Activated CD4-positive, alpha-beta T cell treated with anti-CD3 and anti-CD28 coated beads, Interleukin-2, amount 10 ng/mL, durations not matched to agents 7 days and 5 days (primary cell): ENCODE data around the gene PABPN1. TPM values are rescaled to one million over a fixed set of nuclear protein-coding genes. Genes with fewer than 3 reads are reported as not detected.
A peak's percentile ranks its signal among the peaks of the same experiment; 100 is the strongest.

Experiments
- CTCF ChIA-PET: fragments of 350-600 bp; sonication (Branson Sonifier 250); formaldehyde crosslinking; loops from one replicate; lab custom pipeline; 2021; ENCODE audit warnings: antibody characterized with exemption; lab: Charles Lee
- POLR2A ChIA-PET: fragments of 350-600 bp; sonication (Branson Sonifier 250); formaldehyde crosslinking; loops from one replicate; lab custom pipeline; 2021; ENCODE audit warnings: antibody characterized with exemption; lab: Charles Lee
- DNase-seq: peaks from one replicate; pipeline ENCODE4 v3.0.0-alpha.2; 2020
- H3K27ac Mint-ChIP-seq: one replicate; pipeline ENCODE4 v1.8.0; 2021; ENCODE audit warnings: mild to moderate bottlenecking, moderate library complexity, mixed read lengths
- H3K27me3 Mint-ChIP-seq: one replicate; pipeline ENCODE4 v1.8.0; 2021; ENCODE audit warnings: mixed read lengths
- H3K36me3 Mint-ChIP-seq: one replicate; pipeline ENCODE4 v1.8.0; 2021; ENCODE audit warnings: low read depth, mixed read lengths
- H3K4me1 Mint-ChIP-seq: one replicate; pipeline ENCODE4 v1.8.0; 2021; ENCODE audit warnings: mixed read lengths
- H3K4me3 Mint-ChIP-seq: one replicate; pipeline ENCODE4 v1.8.0; 2021; ENCODE audit warnings: mild to moderate bottlenecking, moderate library complexity, mixed read lengths
- H3K9me3 Mint-ChIP-seq: one replicate; pipeline ENCODE4 v1.8.0; 2021; ENCODE audit warnings: mixed read lengths
- total RNA-seq, 2 experiments: library from RNA; stranded (reverse); gene quantifications; one replicate each; pipeline ENCODE4 v1.2.3, GENCODE V29; 2021

PABPN1 gene
- total RNA-seq, 2 experiments from 2014 or later = 203 to 208 TPM

- ChIA-PET CTCF (interaction anchor here (0.5 to 1.6 kb wide), 8 partner anchors 24 to 161 kb away, joined by 3 to 4 read pairs (median 3); partner anchors contain the start of gene SLC22A17), POLR2A (no interaction called here)
- H3K4me1 Mint-ChIP-seq = peaks cover 23% of the 10 kb centered on the region
- H3K9me3 Mint-ChIP-seq = no peaks in the 10 kb centered on the region
- H3K27ac Mint-ChIP-seq = peak overlapping the region; percentile 80
- peaks cover 21% of the 10 kb centered on the region for H3K36me3 Mint-ChIP-seq
- no peaks in the 10 kb centered on the region for H3K27me3 Mint-ChIP-seq
- H3K4me3 Mint-ChIP-seq = no peak overlapping the region
- DNase-seq = peak; percentile 62
Measured at GRCh38 chr14:23294734-23295561, 26.3 kb upstream of the PABPN1 start.

DNA sequence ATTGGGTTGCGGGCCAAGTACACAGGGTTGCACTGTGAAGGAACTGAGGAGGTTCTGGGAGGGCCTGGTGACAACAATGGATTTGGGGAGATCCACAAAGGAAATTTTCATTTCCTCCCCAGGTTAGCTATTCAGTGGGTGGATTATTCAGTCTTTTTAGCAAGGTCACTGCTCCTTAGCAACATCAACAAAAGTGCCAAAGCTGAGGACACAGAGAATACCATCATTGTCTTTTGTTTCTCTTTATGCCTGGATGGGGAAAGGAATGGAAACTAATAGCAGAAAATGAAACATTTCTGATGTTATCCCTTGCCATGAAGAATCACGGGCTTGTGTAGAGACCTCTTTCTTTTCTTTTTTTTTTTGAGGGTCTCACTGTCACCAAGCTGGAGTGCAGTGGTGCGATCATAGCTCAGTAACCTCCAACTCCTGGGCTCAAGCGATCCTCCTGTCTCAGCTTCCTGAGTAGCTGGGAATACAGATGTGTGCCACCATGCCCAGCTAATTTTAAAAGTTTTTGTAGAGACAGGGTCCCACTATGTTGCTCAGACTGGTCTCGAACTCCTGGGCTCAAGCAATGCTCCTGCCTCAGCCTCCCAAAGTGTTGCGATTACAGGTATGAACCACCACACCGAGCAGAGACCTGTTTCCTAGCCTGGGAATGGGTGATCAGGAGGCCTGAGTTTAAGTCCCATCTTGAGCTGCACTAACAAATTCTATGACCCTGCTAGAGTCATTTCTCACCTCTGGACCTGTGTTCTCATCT, 25.1 kb upstream of the PABPN1 start:
- Mint-ChIP-seq H3K36me3 (peaks cover 21% of the 10 kb centered on the region), H3K9me3 (no peaks in the 10 kb centered on the region), H3K27me3 (no peaks in the 10 kb centered on the region), H3K4me1 (peaks cover 29% of the 10 kb centered on the region), H3K27ac (peak overlapping the region; percentile 19), H3K4me3 (no peak overlapping the region)
- ChIA-PET POLR2A (no interaction called here), CTCF (interaction anchor here (0.6 to 2.2 kb wide), 3 partner anchors 10 to 425 kb away, joined by 3 to 5 read pairs (median 4); partner anchors contain the start of gene HOMEZ)
- no peak for DNase-seq

DNA sequence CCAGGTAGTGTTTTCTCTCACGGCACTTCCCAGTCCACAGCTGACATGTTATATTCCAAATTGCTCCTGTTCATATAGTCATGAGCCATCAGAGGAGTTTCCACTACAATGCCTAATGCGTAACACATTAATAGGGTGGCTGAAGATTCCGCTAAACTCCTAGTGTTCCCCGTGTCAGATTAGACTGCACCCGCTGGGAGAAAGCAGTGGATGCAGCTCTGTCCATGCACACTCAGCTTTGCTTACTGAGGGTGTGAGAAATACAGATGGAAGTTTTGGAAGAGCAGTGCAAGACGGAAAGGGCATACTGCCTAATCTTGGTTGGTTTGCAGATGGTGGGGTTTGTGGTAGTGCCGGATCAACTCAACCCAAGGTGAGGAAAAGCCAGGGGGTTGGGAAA, 24.2 kb upstream of the PABPN1 start:
- CTCF ChIA-PET = interaction anchor here (1.0 to 2.2 kb wide), 3 partner anchors 11 to 228 kb away, joined by 3 to 5 read pairs (median 4); partner anchors contain the start of genes HOMEZ and PABPN1
- Mint-ChIP-seq H3K9me3 (no peaks in the 10 kb centered on the region), H3K4me1 (peaks cover 29% of the 10 kb centered on the region), H3K27ac (no peak overlapping the region), H3K27me3 (no peaks in the 10 kb centered on the region), H3K36me3 (peaks cover 21% of the 10 kb centered on the region), H3K4me3 (no peak overlapping the region)
- DNase-seq = no peak
- POLR2A ChIA-PET = no interaction called here

GRCh38 chr14:23297611-23298277, 23.5 kb upstream of the PABPN1 start:
- H3K36me3 Mint-ChIP-seq = peaks cover 21% of the 10 kb centered on the region
- H3K4me1 Mint-ChIP-seq = peaks cover 31% of the 10 kb centered on the region
- no peaks in the 10 kb centered on the region for H3K27me3 Mint-ChIP-seq
- H3K27ac Mint-ChIP-seq = no peak overlapping the region
- no peak for DNase-seq
- ChIA-PET CTCF (interaction anchor here (1.0 to 2.2 kb wide), 4 partner anchors 11 to 229 kb away, joined by 3 to 5 read pairs (median 4); partner anchors contain the start of genes HOMEZ and PABPN1), POLR2A (interaction anchor here (1.3 kb wide), 1 partner anchor 10 kb away, joined by 4 read pairs; no protein-coding TSS in a partner anchor)
- no peaks in the 10 kb centered on the region for H3K9me3 Mint-ChIP-seq
- no peak overlapping the region for H3K4me3 Mint-ChIP-seq

GRCh38 chr14:23299211-23299957, 21.9 kb upstream of the PABPN1 start:
- Mint-ChIP-seq H3K4me3 (peak overlapping the region; percentile 86), H3K9me3 (no peaks in the 10 kb centered on the region), H3K27ac (peak overlapping the region; percentile 96), H3K27me3 (peaks cover 3% of the 10 kb centered on the region), H3K4me1 (peaks cover 35% of the 10 kb centered on the region), H3K36me3 (peaks cover 21% of the 10 kb centered on the region)
- DNase-seq = peak; percentile 22
- ChIA-PET POLR2A (interaction anchor here (0.7 kb wide), 1 partner anchor 9 kb away, joined by 13 read pairs; no protein-coding TSS in a partner anchor), CTCF (interaction anchor here (1.1 kb wide), 1 partner anchor 12 kb away, joined by 3 read pairs; no protein-coding TSS in a partner anchor)

DNA sequence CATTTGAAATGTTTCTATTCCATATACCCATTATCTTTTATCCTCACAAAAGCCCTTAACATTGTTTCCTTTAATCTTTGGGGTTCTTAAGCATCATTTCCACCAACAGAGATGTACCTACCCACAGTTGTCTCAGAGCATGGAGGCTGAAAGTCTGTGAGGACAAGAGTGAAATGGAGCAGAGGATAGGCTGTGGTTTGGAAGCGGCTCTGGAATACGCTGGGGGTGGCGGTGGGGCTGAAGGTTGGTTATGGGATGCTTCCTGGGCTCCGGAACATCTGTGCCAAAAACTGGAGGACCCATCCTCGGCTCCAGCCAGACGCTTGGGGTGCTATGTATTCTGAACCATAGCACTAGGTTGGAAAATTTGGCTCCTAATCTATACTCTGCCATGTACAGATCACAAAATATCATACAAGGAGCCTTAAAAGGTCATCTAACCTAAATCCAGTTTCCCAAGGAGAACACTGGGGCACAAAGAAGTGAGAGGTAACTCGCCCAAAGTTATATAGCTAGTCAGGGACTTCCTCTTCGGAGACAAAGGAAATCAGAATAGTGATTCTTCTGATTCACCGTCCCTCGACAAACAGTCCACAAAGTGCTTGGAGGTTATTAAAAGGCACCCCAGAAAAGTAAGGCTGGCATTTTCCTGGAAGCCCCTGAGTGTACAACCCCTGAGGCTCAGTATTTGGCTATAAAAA, 21.1 kb upstream of the PABPN1 start:
- H3K9me3 Mint-ChIP-seq = no peaks in the 10 kb centered on the region
- H3K36me3 Mint-ChIP-seq = peaks cover 21% of the 10 kb centered on the region
- H3K27ac Mint-ChIP-seq = peak overlapping the region; percentile 96
- POLR2A ChIA-PET = interaction anchor here (0.7 to 1.1 kb wide), 2 partner anchors 10 to 22 kb away, joined by 6 to 13 read pairs; partner anchors contain the start of gene PABPN1
- H3K4me3 Mint-ChIP-seq = peak overlapping the region; percentile 86
- H3K4me1 Mint-ChIP-seq = peaks cover 29% of the 10 kb centered on the region
- DNase-seq = no peak
- H3K27me3 Mint-ChIP-seq = peaks cover 7% of the 10 kb centered on the region
- CTCF ChIA-PET = interaction anchor here (1.1 to 6.6 kb wide), 6 partner anchors 11 to 27 kb away, joined by 3 to 59 read pairs (median 6); partner anchors contain the start of genes HOMEZ and PABPN1

- Mint-ChIP-seq H3K4me3 (peak overlapping the region; percentile 86), H3K4me1 (peaks cover 26% of the 10 kb centered on the region), H3K36me3 (peaks cover 18% of the 10 kb centered on the region), H3K27ac (peak overlapping the region; percentile 96), H3K27me3 (peaks cover 7% of the 10 kb centered on the region), H3K9me3 (no peaks in the 10 kb centered on the region)
- peak; percentile 19 for DNase-seq
- CTCF ChIA-PET = interaction anchor here (0.6 to 6.6 kb wide), 9 partner anchors 8 to 38 kb away, joined by 3 to 59 read pairs (median 4); partner anchors contain the start of genes HOMEZ and PABPN1
- POLR2A ChIA-PET = interaction anchor here (1.1 kb wide), 1 partner anchor 21 kb away, joined by 6 read pairs; the partner anchor contains the start of gene PABPN1
Measured at GRCh38 chr14:23300687-23301223, 20.5 kb upstream of the PABPN1 start.

GRCh38 chr14:23301288-23301968, 19.8 kb upstream of the PABPN1 start:
- DNase-seq = peak; percentile 96
- peak overlapping the region; percentile 98 for H3K27ac Mint-ChIP-seq
- peaks cover 11% of the 10 kb centered on the region for H3K27me3 Mint-ChIP-seq
- ChIA-PET POLR2A (interaction anchor here (0.6 to 1.1 kb wide), 4 partner anchors 15 to 1002 kb away, joined by 3 to 6 read pairs (median 4); partner anchors contain the start of gene PABPN1), CTCF (interaction anchor here (0.5 to 6.6 kb wide), 13 partner anchors 8 to 870 kb away, joined by 3 to 59 read pairs (median 3); partner anchors contain the start of genes HOMEZ and PABPN1)
- no peaks in the 10 kb centered on the region for H3K9me3 Mint-ChIP-seq
- H3K4me1 Mint-ChIP-seq = peaks cover 31% of the 10 kb centered on the region
- H3K4me3 Mint-ChIP-seq = peak overlapping the region; percentile 94
- peaks cover 18% of the 10 kb centered on the region for H3K36me3 Mint-ChIP-seq

DNA sequence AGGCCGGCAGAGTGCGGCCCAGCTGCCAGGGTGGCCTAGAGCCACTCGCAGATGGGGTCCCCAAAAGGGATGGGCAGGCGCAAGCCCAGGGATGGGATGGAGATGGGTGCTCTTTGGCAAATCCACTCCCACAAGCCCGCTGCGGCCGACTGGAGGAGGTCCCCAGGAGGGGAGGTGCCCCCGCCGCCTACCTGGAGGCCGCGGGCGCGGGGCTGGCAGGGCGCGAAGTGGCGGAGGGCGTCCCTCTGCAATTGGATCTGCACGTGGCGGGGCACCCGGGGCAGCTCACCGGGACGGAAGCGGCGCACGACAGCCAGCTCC, 19.3 kb upstream of the PABPN1 start:
- Mint-ChIP-seq H3K4me1 (peaks cover 31% of the 10 kb centered on the region), H3K27me3 (peaks cover 11% of the 10 kb centered on the region), H3K4me3 (peak overlapping the region; percentile 94), H3K36me3 (peaks cover 14% of the 10 kb centered on the region), H3K9me3 (no peaks in the 10 kb centered on the region), H3K27ac (peak overlapping the region; percentile 98)
- CTCF ChIA-PET = interaction anchor here (0.5 to 6.6 kb wide), 8 partner anchors 9 to 869 kb away, joined by 3 to 59 read pairs (median 4); partner anchors contain the start of genes HOMEZ and PABPN1
- DNase-seq = no peak
- POLR2A ChIA-PET = interaction anchor here (0.6 to 0.8 kb wide), 3 partner anchors 15 to 1001 kb away, joined by 3 to 4 read pairs (median 3); no protein-coding TSS in a partner anchor
